H9 (cell line): ENCODE results near the gene RAB3GAP2. TPM values are rescaled to one million over a fixed set of nuclear protein-coding genes. Genes with fewer than 3 reads are reported as not detected.

Experiments used
- DNase-seq: peaks from one replicate; pipeline ENCODE4 v3.0.0-alpha.2; 2017
- H2AFZ ChIP-seq: one replicate; pipeline ENCODE4 v1.6.1; 2013; ENCODE audit warnings: mild to moderate bottlenecking, low read length, control low read depth, moderate library complexity
- H2AK5ac ChIP-seq: 2 replicates; pipeline ENCODE4 v1.6.1; 2013; ENCODE audit warnings: low read length, control low read depth, mixed read lengths; ENCODE audit not compliant: insufficient read length
- H2BK120ac ChIP-seq: one replicate; pipeline ENCODE4 v1.6.1; 2013; ENCODE audit warnings: low read depth, mild to moderate bottlenecking, low read length, control low read depth, inconsistent platforms; ENCODE audit not compliant: poor library complexity, severe bottlenecking
- H2BK12ac ChIP-seq: 2 replicates; pipeline ENCODE4 v1.6.1; 2013; ENCODE audit warnings: low read length, control low read depth, mixed read lengths, low read depth; ENCODE audit not compliant: insufficient read length
- H2BK15ac ChIP-seq: 2 replicates; pipeline ENCODE4 v1.6.1; 2013; ENCODE audit warnings: low read depth, low read length, control low read depth
- H2BK20ac ChIP-seq: one replicate; pipeline ENCODE4 v1.6.1; 2013; ENCODE audit warnings: low read depth, mild to moderate bottlenecking, low read length, control low read depth, inconsistent platforms; ENCODE audit not compliant: poor library complexity, severe bottlenecking
- H2BK5ac ChIP-seq: 2 replicates; pipeline ENCODE4 v1.6.1; 2013; ENCODE audit warnings: low read length, control low read depth, mixed read lengths; ENCODE audit not compliant: insufficient read length
- H3K14ac ChIP-seq: 2 replicates; pipeline ENCODE4 v1.6.1; 2013; ENCODE audit warnings: low read length, control low read depth; ENCODE audit not compliant: insufficient read depth
- H3K18ac ChIP-seq: 2 replicates; pipeline ENCODE4 v1.6.1; 2013; ENCODE audit warnings: low read depth, mild to moderate bottlenecking, mixed read lengths, low read length, control low read depth; ENCODE audit not compliant: insufficient read length
- H3K23ac ChIP-seq: 2 replicates; pipeline ENCODE4 v1.6.1; 2013; ENCODE audit warnings: low read length, control low read depth, mixed read lengths, low read depth; ENCODE audit not compliant: insufficient read length
- H3K23me2 ChIP-seq: 2 replicates; pipeline ENCODE4 v1.6.1; 2013; ENCODE audit warnings: low read depth, mild to moderate bottlenecking, mixed read lengths, low read length, control low read depth; ENCODE audit not compliant: insufficient read length, poor library complexity, severe bottlenecking
- H3K27ac ChIP-seq: 2 replicates; pipeline ENCODE4 v1.5.1; 2013; ENCODE audit warnings: low read length, control low read depth, mixed read lengths, low read depth; ENCODE audit not compliant: insufficient read length
- H3K27me3 ChIP-seq: 2 replicates; pipeline ENCODE4 v1.6.1; 2013; ENCODE audit warnings: low read length, control low read depth, inconsistent platforms; ENCODE audit not compliant: insufficient read depth
- H3K4ac ChIP-seq: 2 replicates; pipeline ENCODE4 v1.6.1; 2013; ENCODE audit warnings: low read depth, mild to moderate bottlenecking, control low read depth, inconsistent platforms, low read length, moderate library complexity
- H3K4me1 ChIP-seq: 2 replicates; pipeline ENCODE4 v1.6.1; 2013; ENCODE audit warnings: low read length, control low read depth, inconsistent platforms; ENCODE audit not compliant: insufficient read depth
- H3K4me2 ChIP-seq: 2 replicates; pipeline ENCODE4 v1.6.1; 2013; ENCODE audit warnings: low read length, control low read depth, mixed read lengths; ENCODE audit not compliant: insufficient read length, insufficient read depth
- H3K56ac ChIP-seq: 2 replicates; pipeline ENCODE4 v1.6.1; 2013; ENCODE audit warnings: low read depth, mild to moderate bottlenecking, mixed read lengths, low read length, control low read depth; ENCODE audit not compliant: insufficient read length
- H3K79me1 ChIP-seq: 2 replicates; pipeline ENCODE4 v1.6.1; 2013; ENCODE audit warnings: low read depth, mild to moderate bottlenecking, moderate library complexity, low read length, control low read depth, inconsistent platforms; ENCODE audit not compliant: insufficient read depth, poor library complexity, severe bottlenecking
- H3K79me2 ChIP-seq: 2 replicates; pipeline ENCODE4 v1.6.1; 2013; ENCODE audit warnings: low read length, control low read depth, inconsistent platforms; ENCODE audit not compliant: insufficient read depth
- H3K9ac ChIP-seq: 2 replicates; pipeline ENCODE4 v1.6.1; 2013; ENCODE audit warnings: low read length, control low read depth, mixed read lengths; ENCODE audit not compliant: insufficient read length; ENCODE audit errors: extremely low read depth
- H3K9me3 ChIP-seq: one replicate; pipeline ENCODE4 v1.6.1; 2013; ENCODE audit warnings: low read depth, low read length, inconsistent platforms; ENCODE audit not compliant: control insufficient read depth
- H3T11ph ChIP-seq: one replicate; pipeline ENCODE4 v1.6.1; 2013; ENCODE audit warnings: mild to moderate bottlenecking, low read length, control low read depth, inconsistent platforms
- H4K20me1 ChIP-seq: one replicate; pipeline ENCODE4 v1.6.1; 2013; ENCODE audit not compliant: control insufficient read depth, insufficient read length, insufficient read depth
- H4K5ac ChIP-seq: 2 replicates; pipeline ENCODE4 v1.6.1; 2013; ENCODE audit warnings: low read depth, mild to moderate bottlenecking, mixed read lengths, low read length, control low read depth; ENCODE audit not compliant: insufficient read length
- H4K8ac ChIP-seq: replicated peaks from 2 replicates; pipeline ENCODE4 v1.6.1; 2013; ENCODE audit warnings: low read length, control low read depth, mixed read lengths, low read depth; ENCODE audit not compliant: insufficient read length
- H4K91ac ChIP-seq: 2 replicates; pipeline ENCODE4 v1.6.1; 2013; ENCODE audit warnings: low read depth, mild to moderate bottlenecking, moderate library complexity, mixed read lengths, low read length, control low read depth; ENCODE audit not compliant: insufficient read length
- H3K27ac Mint-ChIP-seq, 3 experiments: 2 replicates in 2 of 3; 3 replicates in 1 of 3; pipeline ENCODE4 v1.8.0; 2020 to 2021; ENCODE audit warnings: mixed read lengths in 3 of 3, mild to moderate bottlenecking in 1 of 3, moderate library complexity in 1 of 3
- H3K27me3 Mint-ChIP-seq: 2 replicates; pipeline ENCODE4 v1.8.0; 2021; ENCODE audit warnings: low read depth, mild to moderate bottlenecking, moderate library complexity, mixed read lengths
- H3K36me3 Mint-ChIP-seq, 3 experiments: 2 replicates in 2 of 3; 3 replicates in 1 of 3; pipeline ENCODE4 v1.8.0; 2020 to 2021; ENCODE audit warnings: low read depth in 3 of 3, mixed read lengths in 3 of 3; ENCODE audit not compliant: insufficient read depth in 1 of 3
- H3K4me1 Mint-ChIP-seq, 2 experiments: 2 replicates each; pipeline ENCODE4 v1.8.0; 2020; ENCODE audit warnings: mixed read lengths in 2 of 2
- H3K4me3 Mint-ChIP-seq, 2 experiments: 2 replicates in 1 of 2; 3 replicates in 1 of 2; pipeline ENCODE4 v1.8.0; 2020 to 2021; ENCODE audit warnings: mild to moderate bottlenecking in 2 of 2, mixed read lengths in 2 of 2, moderate library complexity in 1 of 2
- H3K9me3 Mint-ChIP-seq, 2 experiments: 2 replicates in 1 of 2; 3 replicates in 1 of 2; pipeline ENCODE4 v1.8.0; 2020; ENCODE audit warnings: mild to moderate bottlenecking in 2 of 2, mixed read lengths in 2 of 2, moderate library complexity in 1 of 2
- WGBS: extraction: QIAGEN DNeasy Blood & Tissue Kit; methylation state at CpG from one replicate; pipeline ENCODE4 v1.1.7; 2013; ENCODE audit warnings: missing lambda C conversion rate, low lambda C conversion rate, mixed read lengths; ENCODE audit not compliant: insufficient read length; ENCODE audit errors: extremely low coverage; 5-methylcytosine and 5-hydroxymethylcytosine counted together
- total RNA-seq: library from RNA; stranded (reverse); gene quantifications from 2 replicates; pipeline ENCODE4 v1.2.1, GENCODE V29; 2021
- TF ChIP-seq, protein P1 (sequence below): fragments of 200-600 bp; sonication (generic); conservative IDR thresholded peaks from 3 replicates; pipeline ENCODE4 v1.8.0; 2021; ENCODE audit warnings: antibody characterized with exemption, mild to moderate bottlenecking

Gene RAB3GAP2
- total RNA-seq, 1 experiment from 2014 or later: 48.3 TPM

- Histone ChIP-seq H3K9ac (no peak overlapping the region), H3K18ac (no peak overlapping the region), H3K4me2 (no peak overlapping the region), H3K27ac (no peak overlapping the region), H3K56ac (no peak overlapping the region), H2BK12ac (no peak overlapping the region), H2AFZ (no peak overlapping the region), H3K79me1 (no peaks in the 10 kb centered on the region), H3K27me3 (no peaks in the 10 kb centered on the region), H3K79me2 (no peaks in the 10 kb centered on the region), H3K9me3 (no peaks in the 10 kb centered on the region), H2BK120ac (no peak overlapping the region), H4K8ac (no peak overlapping the region), H3T11ph (no peak overlapping the region), H2BK20ac (no peak overlapping the region), H4K91ac (no peak overlapping the region), H4K5ac (no peak overlapping the region), H3K23ac (no peak overlapping the region), H4K20me1 (no peaks in the 10 kb centered on the region), H2BK15ac (no peak overlapping the region), H3K4me1 (peaks cover 2% of the 10 kb centered on the region; the same call in 1 of the 2 replicates), H3K4ac (no peak overlapping the region), H2BK5ac (no peak overlapping the region), H2AK5ac (no peak overlapping the region), H3K14ac (no peak overlapping the region), H3K23me2 (no peaks in the 10 kb centered on the region)
- no CpG with 5 or more reads among the region's 4 CpGs for WGBS
- H3K27ac Mint-ChIP-seq: peak overlapping the region in 1 of 3 experiments; percentile 66; a peak in 1 of 7 replicates
- H3K4me3 Mint-ChIP-seq: no peak overlapping the region
- H3K9me3 Mint-ChIP-seq: no peaks in the 10 kb centered on the region; a peak in 1 of 5 replicates
- H3K36me3 Mint-ChIP-seq: no peaks in the 10 kb centered on the region
- no peaks in the 10 kb centered on the region for H3K27me3 Mint-ChIP-seq
- TF ChIP-seq, protein P1, sequence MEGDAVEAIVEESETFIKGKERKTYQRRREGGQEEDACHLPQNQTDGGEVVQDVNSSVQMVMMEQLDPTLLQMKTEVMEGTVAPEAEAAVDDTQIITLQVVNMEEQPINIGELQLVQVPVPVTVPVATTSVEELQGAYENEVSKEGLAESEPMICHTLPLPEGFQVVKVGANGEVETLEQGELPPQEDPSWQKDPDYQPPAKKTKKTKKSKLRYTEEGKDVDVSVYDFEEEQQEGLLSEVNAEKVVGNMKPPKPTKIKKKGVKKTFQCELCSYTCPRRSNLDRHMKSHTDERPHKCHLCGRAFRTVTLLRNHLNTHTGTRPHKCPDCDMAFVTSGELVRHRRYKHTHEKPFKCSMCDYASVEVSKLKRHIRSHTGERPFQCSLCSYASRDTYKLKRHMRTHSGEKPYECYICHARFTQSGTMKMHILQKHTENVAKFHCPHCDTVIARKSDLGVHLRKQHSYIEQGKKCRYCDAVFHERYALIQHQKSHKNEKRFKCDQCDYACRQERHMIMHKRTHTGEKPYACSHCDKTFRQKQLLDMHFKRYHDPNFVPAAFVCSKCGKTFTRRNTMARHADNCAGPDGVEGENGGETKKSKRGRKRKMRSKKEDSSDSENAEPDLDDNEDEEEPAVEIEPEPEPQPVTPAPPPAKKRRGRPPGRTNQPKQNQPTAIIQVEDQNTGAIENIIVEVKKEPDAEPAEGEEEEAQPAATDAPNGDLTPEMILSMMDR: no peak
- H3K4me1 Mint-ChIP-seq: peaks cover 31 to 36% of the 10 kb centered on the region in 2 experiments
- no peak for DNase-seq
These were observed 22.6 kb upstream of the RAB3GAP2 start for GRCh38 chr1:220294846-220295301.
